Nephron progenitor cell (in vitro differentiated cells): ENCODE measurements around the gene DPRX.

Source experiments
- DNase-seq: peaks from one replicate; pipeline ENCODE4 v3.0.0; 2021
- H3K27ac Mint-ChIP-seq: 2 replicates; pipeline ENCODE4 v1.8.0; 2021; ENCODE audit warnings: mild to moderate bottlenecking, moderate library complexity, mixed read lengths
- H3K27me3 Mint-ChIP-seq: 2 replicates; pipeline ENCODE4 v1.8.0; 2021; ENCODE audit warnings: mild to moderate bottlenecking, low read depth, mixed read lengths; ENCODE audit not compliant: poor library complexity
- H3K36me3 Mint-ChIP-seq: 2 replicates; pipeline ENCODE4 v1.8.0; 2021; ENCODE audit warnings: low read depth, mixed read lengths
- H3K4me1 Mint-ChIP-seq: 2 replicates; pipeline ENCODE4 v1.8.0; 2021; ENCODE audit warnings: mixed read lengths
- H3K4me3 Mint-ChIP-seq: 2 replicates; pipeline ENCODE4 v1.8.0; 2021; ENCODE audit warnings: mild to moderate bottlenecking, moderate library complexity, mixed read lengths
- H3K9me3 Mint-ChIP-seq: 2 replicates; pipeline ENCODE4 v1.8.0; 2021; ENCODE audit warnings: mild to moderate bottlenecking, moderate library complexity, mixed read lengths
- TF ChIP-seq, protein P1 (sequence below): fragments of 200-600 bp; sonication (generic); IDR thresholded peaks from 2 replicates; pipeline ENCODE4 v1.5.0; 2021; ENCODE audit warnings: antibody characterized with exemption

Gene DPRX

DNA sequence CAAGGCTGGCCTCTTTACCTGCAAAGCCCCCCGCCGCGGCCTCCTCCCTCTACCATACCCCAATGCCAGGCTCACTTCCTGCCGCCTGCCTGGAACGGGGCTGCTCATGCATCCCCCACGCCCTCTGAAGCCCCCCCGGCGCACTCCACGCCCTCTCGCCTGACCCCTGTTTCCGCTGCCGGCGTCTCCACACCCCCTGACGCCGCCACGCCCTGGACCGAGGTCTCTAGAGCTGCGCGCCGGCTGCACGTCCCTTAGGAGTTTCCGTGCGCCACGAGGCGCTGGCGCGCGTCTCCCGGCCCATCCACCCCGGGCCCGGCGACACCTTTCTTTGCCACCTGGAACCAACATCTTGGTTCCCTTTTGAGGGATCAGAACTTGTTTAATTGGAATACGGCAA is 16.0 kb downstream of the DPRX start:
- no peak for DNase-seq
- Mint-ChIP-seq H3K4me3 (no peak overlapping the region), H3K27me3 (peaks cover 7% of the 10 kb centered on the region), H3K4me1 (peaks cover 12% of the 10 kb centered on the region), H3K9me3 (peaks cover 48% of the 10 kb centered on the region), H3K27ac (no peak overlapping the region), H3K36me3 (no peaks in the 10 kb centered on the region)
- TF ChIP-seq, protein P1, sequence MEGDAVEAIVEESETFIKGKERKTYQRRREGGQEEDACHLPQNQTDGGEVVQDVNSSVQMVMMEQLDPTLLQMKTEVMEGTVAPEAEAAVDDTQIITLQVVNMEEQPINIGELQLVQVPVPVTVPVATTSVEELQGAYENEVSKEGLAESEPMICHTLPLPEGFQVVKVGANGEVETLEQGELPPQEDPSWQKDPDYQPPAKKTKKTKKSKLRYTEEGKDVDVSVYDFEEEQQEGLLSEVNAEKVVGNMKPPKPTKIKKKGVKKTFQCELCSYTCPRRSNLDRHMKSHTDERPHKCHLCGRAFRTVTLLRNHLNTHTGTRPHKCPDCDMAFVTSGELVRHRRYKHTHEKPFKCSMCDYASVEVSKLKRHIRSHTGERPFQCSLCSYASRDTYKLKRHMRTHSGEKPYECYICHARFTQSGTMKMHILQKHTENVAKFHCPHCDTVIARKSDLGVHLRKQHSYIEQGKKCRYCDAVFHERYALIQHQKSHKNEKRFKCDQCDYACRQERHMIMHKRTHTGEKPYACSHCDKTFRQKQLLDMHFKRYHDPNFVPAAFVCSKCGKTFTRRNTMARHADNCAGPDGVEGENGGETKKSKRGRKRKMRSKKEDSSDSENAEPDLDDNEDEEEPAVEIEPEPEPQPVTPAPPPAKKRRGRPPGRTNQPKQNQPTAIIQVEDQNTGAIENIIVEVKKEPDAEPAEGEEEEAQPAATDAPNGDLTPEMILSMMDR = no peak

DNA sequence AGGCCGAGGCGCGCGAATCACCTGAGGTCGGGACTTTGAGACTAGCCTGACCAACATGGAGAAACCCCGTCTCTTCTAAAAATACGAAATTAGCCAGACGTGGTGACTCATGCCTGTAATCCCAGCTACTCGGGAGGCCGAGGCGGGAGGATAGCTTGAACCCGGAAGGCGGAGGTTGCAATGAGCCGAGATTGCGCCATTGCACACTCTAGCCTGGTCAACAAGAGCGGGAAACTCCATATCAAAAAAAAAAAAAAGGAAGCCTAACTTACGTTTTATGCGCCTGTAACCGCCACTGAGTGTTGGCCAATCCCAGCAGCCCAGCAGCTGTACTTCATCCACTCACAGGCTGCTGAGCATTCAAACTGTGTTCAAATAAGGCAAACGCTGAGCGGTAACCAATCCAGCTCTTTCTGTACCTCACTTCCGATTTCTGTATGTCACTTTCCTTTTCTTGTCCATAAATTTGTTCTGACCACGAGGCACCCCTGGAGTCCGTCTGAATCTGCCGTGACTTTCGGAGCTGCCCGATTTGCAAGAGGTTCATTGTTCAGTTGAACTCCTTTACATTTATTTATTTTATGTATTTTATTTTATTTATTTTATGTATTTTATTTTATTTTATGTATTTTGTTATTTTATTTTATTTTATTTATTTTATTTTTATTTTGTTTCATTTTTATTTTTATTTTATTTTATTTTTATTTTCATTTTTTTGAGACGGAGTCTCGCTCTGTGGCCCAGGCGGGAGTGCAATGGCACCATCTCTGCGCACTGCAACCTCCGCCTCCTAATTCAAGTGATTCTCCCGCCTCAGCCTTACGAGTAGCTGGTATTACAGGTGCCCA is 18.2 kb downstream of the DPRX start:
- Mint-ChIP-seq H3K27ac (no peak overlapping the region), H3K36me3 (peaks cover 2% of the 10 kb centered on the region), H3K4me1 (no peaks in the 10 kb centered on the region), H3K9me3 (peaks cover 61% of the 10 kb centered on the region), H3K4me3 (no peak overlapping the region), H3K27me3 (peaks cover 4% of the 10 kb centered on the region)
- no peak for DNase-seq
- TF ChIP-seq, protein P1 = no peak

DNA sequence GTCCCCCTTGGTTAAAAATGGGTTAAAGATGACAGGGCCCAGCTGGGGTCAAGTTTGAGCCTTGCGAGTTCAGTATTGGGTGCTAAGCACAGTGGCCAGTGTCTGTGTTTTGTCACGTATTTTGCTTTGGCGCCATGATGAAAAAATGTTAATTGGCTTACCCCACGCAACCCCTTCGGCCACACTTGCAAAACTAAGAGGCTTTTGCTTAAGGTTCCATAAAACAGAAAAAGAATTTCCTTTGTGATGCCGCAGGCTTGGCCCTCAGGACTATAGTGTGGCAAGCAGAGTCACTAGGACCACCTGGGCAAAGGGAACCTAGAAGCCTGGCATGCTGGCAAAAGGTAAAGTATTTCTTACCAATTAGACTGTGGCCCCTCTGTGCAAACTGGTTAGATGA is 20.7 kb downstream of the DPRX start:
- Mint-ChIP-seq H3K27me3 (peaks cover 4% of the 10 kb centered on the region), H3K27ac (no peak overlapping the region), H3K9me3 (peaks cover 65% of the 10 kb centered on the region), H3K4me3 (no peak overlapping the region), H3K36me3 (peaks cover 5% of the 10 kb centered on the region), H3K4me1 (no peaks in the 10 kb centered on the region)
- DNase-seq = no peak
- TF ChIP-seq, protein P1 = no peak

DNA sequence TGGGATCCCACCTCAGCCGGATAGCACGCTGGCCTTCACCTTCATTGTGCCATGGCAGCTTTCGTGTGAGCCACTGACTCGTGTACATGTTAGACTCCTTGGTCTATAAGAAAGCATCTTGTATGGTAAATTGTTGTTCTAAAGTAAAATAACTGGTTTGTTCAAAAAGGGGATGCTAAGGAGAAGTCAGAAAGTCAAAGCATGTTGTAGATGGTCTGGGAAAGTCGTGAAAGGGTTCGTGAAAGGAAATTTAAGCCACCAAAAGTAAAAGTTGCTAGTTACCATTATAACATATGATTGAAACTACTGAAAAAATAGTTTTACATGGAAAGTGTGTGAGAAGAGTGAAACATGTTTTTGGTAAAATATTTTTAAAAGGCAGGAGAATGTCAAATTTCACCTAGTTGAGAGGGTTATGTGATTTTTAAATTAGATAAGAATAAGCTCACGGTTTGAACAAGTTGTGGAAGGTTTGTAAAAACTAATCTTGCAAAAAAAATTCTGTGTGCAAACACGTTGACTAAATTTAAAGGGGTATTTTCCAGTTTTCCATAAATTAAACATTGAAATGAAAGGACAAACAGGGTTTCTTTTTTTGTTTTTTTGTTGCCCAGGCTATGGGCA is 23.4 kb downstream of the DPRX start:
- Mint-ChIP-seq H3K27me3 (no peaks in the 10 kb centered on the region), H3K4me1 (no peaks in the 10 kb centered on the region), H3K27ac (no peak overlapping the region), H3K36me3 (peaks cover 5% of the 10 kb centered on the region), H3K4me3 (no peak overlapping the region), H3K9me3 (peaks cover 55% of the 10 kb centered on the region)
- no peak for DNase-seq
- TF ChIP-seq, protein P1 = no peak

DNA sequence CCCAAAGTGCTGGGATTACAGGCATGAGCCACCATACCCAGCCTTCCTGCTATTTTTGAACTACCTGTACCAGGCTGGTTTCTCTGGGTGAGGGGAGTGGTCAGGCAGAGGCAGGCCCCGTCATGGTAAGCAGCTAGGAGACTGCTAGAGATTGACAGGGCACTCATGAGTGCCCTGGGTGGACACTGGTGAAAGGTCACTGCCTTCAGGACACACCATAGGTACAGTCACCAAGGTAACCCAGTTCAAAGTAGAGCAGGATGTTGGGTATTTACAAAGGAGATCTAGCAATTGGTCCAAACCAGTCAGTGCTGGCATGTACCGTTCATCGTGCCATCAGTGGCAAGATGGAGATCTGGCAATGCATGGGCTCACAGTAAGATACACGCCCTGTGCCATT is 25.5 kb downstream of the DPRX start:
- Mint-ChIP-seq H3K36me3 (peaks cover 5% of the 10 kb centered on the region), H3K4me3 (no peak overlapping the region), H3K27me3 (no peaks in the 10 kb centered on the region), H3K27ac (no peak overlapping the region), H3K4me1 (peaks cover 14% of the 10 kb centered on the region), H3K9me3 (peaks cover 49% of the 10 kb centered on the region)
- TF ChIP-seq, protein P1 = no peak
- DNase-seq = no peak

DNA sequence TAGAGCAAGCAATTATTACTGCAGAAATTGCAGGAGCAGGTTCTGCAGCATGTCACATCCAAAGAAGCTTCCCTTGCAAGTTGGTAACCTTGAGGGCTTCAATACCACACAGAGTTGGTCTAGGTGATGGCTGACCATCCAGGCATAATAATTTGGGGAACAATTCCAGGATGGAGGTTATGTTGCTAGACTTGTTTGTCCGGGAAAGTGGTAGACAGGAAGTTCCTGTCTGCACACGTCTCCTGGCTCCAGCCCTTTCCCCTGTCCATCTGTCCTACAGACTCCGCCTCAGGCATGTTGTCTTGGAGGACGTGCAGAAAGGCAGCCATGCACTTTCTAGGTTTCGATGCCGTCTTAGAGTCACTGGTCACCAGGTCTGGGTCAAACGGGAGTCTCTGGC is 26.0 kb downstream of the DPRX start:
- Mint-ChIP-seq H3K4me1 (peaks cover 14% of the 10 kb centered on the region), H3K36me3 (peaks cover 5% of the 10 kb centered on the region), H3K27me3 (no peaks in the 10 kb centered on the region), H3K4me3 (no peak overlapping the region), H3K27ac (no peak overlapping the region), H3K9me3 (peaks cover 46% of the 10 kb centered on the region)
- TF ChIP-seq, protein P1 = no peak
- DNase-seq = no peak
